Measurements from ENCODE around the gene ASL.

DNA sequence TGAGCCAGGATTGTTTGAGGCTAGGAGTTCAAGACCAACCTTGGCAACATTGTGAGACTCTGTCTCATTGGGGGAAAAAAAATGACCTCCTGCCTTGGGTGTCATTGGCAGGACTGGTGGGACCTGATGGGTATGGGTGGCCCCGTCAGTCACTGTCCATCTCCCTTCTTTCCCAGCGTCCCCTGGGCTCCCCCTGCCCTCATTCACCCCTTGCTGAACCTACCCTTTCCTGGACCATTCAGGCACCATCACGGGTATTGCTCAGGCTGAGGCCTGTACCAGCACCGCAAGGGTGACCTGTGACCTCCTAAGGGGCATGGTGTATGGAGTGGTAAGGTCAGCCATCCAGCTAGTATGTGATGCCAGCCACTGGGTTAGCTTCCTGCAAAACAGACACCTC is 19.4 kb downstream of the ASL start:
- TF ChIP-seq, protein P1, sequence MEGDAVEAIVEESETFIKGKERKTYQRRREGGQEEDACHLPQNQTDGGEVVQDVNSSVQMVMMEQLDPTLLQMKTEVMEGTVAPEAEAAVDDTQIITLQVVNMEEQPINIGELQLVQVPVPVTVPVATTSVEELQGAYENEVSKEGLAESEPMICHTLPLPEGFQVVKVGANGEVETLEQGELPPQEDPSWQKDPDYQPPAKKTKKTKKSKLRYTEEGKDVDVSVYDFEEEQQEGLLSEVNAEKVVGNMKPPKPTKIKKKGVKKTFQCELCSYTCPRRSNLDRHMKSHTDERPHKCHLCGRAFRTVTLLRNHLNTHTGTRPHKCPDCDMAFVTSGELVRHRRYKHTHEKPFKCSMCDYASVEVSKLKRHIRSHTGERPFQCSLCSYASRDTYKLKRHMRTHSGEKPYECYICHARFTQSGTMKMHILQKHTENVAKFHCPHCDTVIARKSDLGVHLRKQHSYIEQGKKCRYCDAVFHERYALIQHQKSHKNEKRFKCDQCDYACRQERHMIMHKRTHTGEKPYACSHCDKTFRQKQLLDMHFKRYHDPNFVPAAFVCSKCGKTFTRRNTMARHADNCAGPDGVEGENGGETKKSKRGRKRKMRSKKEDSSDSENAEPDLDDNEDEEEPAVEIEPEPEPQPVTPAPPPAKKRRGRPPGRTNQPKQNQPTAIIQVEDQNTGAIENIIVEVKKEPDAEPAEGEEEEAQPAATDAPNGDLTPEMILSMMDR (IDR thresholded peaks at IDR 0.05): no peak
- TF ChIP-seq POLR2A (IDR thresholded peaks at IDR 0.05): no peak

Data from adrenal gland (tissue), 5 donors.